OCI-M2 (cell line): ENCODE results near the gene DZIP3.
"Not testable (repeated sequence)": the region's sequence is repeated elsewhere in the genome, so short reads cannot be mapped to it uniquely, and the experiment has no call there.

Experiments
- DNase-seq: peaks from one replicate; lab custom pipeline; 2025; ENCODE audit not compliant: unreplicated experiment; lab: John Stamatoyannopoulos, UW

The DZIP3 gene

GRCh38 chr3:108599677-108600409, 10.3 kb downstream of the DZIP3 start:
- DNase-seq, result no peak

GRCh38 chr3:108602249-108602934, 12.9 kb downstream of the DZIP3 start:
- DNase-seq, result no peak

DNA sequence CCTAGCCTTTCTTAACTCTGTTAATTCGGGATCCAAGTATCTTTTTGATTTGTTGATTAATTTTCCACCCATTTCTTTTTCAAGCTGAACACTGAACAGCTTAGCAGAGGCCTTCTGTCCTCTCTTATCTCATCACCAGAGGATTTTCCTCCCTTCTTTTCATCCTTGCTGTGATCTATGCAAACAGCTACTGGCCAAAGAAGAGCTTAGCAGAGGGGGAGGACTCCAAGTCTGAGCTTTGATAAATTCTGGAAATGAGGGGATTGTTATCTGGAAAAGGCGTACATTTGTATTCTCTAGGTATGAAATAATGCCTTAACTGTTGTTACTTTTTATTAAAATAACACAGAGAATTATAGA, 13.4 kb downstream of the DZIP3 start:
- DNase-seq, result no peak

DNA sequence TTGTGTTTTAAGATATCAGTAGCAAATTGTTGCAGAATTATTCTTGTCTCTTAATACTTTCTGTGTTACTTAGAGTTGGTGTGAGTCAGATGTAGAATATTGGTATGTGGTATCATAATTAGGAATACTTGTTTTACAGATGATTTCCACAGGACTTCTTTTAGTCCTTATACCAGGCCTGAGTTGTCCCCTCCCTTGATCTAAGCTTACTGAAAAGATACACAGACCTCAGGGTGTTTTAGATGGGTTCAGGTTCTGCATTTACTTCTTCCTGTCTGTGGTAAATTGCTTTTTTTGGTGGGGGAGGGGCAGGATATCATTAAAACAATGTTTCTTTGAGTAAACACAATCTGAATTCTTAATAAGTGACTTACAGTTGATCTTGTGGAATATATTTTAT, 14.2 kb downstream of the DZIP3 start:
- no peak for DNase-seq

- no peak for DNase-seq
Measured at GRCh38 chr3:108605028-108605427, 15.5 kb downstream of the DZIP3 start.

DNA sequence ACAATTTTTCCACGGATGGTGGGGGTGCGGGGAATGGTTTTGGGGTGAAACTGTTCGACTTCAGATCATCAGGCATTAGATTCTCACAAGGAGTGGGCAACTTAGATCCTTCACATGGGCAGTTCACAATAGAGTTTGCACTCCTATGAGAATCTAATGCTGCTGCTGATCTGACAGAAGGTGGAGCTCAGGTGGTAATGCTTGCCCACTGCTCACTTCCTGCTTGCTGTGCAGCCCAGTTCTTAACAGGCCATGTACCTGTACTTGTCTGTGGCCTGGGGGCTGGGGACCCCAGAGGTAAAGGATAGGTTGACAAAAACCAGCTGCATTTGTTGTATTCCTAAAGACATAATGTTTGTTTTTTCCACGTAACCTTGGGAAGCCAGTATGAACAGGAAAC, 16.0 kb downstream of the DZIP3 start:
- no peak for DNase-seq

DNA sequence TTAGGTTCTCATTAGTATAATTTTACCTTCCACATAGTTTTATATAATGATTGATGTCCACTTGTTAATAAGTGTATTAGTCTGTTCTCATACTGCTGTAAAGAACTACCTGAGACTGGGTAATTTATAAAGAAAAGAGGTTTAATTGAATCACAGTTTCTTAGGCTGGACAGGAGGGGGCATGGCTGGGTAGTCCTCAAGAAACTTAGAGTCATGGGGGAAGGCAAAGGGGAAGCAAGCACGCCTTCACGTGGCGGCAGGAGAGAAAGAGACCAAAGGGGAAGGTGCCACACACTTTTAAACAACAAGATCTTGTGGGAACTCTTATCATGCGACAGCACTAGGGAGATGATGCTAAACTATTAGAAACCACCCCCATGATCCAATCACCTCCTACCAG, 19.2 kb downstream of the DZIP3 start:
- no peak for DNase-seq

- DNase-seq, result no peak
Measured at GRCh38 chr3:108610651-108611050, 21.1 kb downstream of the DZIP3 start.

DNA sequence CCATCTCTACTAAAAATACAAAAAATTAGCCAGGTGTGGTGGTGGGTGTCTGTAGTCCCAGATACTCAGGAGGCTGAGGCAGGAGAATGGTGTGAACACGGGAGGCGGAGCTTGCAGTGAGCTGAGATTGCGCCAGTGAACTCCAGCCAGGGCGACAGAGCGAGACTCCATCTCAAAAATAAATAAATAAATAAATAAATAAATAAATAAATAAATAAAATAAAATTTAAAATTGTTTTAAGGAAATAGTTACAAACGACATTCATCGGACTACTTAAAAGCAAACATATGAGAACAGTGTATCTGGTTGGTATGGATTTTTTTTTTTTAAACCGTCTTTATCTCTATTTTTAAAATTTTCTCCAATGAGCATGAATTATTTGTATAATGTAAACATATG, 26.6 kb downstream of the DZIP3 start:
- DNase-seq, result not testable (repeated sequence)

DNA sequence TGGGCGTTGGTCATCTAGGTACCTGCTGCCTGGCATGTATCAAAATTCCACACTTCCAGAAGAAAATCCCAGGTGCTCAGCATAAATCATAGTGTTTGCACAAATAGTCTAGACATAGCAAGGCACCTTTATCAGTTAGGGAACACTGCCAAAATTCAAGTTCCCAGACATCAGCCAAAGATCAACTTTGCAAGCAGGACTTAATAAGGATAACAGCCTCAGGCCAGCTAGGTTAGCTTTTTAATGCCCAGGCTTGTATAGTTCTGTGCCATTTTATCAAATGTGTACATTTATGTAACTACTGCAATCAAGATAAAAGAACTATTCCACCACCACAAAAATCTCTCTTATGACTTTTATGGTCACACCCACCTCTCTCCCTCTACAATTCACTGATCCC, 30.7 kb downstream of the DZIP3 start:
- DNase-seq, result no peak

GRCh38 chr3:108623504-108623903, 34.0 kb downstream of the DZIP3 start:
- no peak for DNase-seq

DNA sequence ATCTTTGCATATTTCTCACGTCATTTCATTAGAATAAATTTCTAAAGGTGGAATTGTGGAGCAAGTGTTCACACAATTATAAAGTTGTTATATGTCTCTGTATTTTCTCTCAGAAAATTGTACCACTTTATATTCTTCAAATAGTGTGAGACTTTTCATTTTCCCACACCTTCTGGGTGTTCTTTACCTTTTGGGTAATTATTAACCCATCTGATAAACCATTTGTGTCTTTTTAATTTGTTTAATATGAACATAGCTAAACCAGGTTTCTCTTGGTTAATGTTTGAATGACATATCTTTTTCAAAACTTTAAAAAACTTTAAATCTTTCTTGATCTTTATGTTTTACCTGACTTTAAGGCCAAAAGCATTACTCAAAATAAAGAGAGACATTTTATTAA, 40.5 kb downstream of the DZIP3 start:
- DNase-seq, result no peak

DNA sequence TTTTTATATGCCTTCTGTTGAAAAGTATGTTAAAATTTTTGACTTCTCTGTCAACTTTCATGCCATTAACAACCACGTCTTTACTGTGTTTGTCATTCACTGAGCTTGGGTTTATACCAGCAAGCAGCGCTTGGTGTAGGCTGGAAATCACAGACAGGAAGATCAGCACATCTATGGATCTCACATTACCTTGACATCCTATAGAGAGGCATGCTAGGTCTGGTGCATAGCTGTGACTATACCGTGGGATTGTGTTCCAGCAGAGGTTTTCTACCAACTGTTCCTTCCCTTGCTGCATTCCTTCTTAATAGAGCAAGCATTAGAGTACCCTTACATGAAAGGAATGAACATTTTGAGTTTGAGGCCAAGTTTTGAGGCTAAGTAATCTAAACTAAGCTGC, 53.0 kb downstream of the DZIP3 start:
- no peak for DNase-seq

GRCh38 chr3:108645364-108645763, 55.8 kb downstream of the DZIP3 start:
- no peak for DNase-seq

GRCh38 chr3:108655664-108656063, 66.1 kb downstream of the DZIP3 start:
- not testable (repeated sequence) for DNase-seq

GRCh38 chr3:108661699-108662098, 72.2 kb downstream of the DZIP3 start:
- no peak for DNase-seq

GRCh38 chr3:108662142-108662738, 72.7 kb downstream of the DZIP3 start:
- peak; percentile 11 for DNase-seq

- DNase-seq, result no peak
Measured at GRCh38 chr3:108664266-108664665, 74.7 kb downstream of the DZIP3 start.

DNA sequence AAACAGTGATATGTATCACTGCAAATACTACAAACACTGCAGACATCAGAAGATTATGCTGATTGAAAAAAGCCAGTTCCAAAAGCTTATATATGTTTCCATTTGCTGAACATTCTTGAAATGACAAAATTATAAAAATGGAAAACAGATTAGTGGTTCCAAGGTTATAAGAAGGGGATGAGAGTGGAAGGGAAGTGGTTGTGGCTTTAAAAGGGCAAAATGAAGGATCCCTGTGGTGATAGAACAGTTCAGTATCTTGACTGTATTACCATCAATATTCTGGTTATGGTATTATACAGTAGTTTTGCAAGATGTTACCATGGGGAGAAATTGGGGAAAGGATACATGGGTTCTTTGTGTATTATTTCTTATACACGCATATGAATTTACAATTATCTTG, 77.8 kb downstream of the DZIP3 start:
- DNase-seq, result no peak

DNA sequence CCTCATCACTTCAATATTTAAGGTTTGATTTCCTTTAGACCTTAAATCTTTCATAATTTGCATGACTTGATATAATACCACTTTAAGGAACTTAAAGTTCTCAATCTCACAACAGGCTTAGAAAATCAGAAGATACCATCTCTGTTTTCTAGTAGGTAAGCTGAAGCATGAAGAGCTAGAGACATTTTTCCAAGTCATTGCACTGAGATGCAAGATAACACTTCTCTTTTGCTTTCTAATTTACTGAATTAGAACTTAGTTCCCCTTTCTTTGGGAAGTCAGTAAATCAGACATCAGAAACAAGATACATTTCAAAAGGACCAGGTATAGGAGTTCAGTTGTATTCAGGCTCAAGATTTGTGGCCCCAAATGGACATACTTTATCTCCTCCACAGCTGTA, 79.7 kb downstream of the DZIP3 start:
- no peak for DNase-seq

DNA sequence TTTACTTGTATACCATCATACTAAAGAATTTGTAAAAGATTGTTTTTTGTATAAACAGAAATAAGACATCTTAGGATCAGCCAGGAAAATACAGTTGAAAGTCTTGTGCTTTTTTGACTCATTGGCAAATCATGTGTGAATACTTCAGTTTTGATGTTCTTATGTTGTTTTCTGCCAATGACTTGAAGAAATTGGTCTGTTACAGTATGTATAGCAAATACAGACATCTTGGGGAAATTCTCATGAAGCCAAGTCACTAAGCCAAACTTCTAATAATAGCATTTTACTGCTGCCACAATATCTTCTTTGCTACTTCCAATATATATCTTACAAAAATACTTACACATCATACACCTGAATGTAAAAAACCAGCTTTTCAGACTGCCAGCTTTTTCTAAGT, 83.2 kb downstream of the DZIP3 start:
- DNase-seq, result no peak

GRCh38 chr3:108673988-108674661, 84.6 kb downstream of the DZIP3 start:
- no peak for DNase-seq
